ENCODE measurements around the gene LIMK1. TPM values are rescaled to one million over a fixed set of nuclear protein-coding genes. Genes with fewer than 3 reads are reported as not detected.

Gene LIMK1
- total and polyA plus RNA-seq, 2 of the 4 experiments (the other 2 are of a cell fraction): 25.8 to 48.0 TPM

- Histone ChIP-seq H3K9me3 (ENCODE audit: control insufficient read depth, insufficient read depth, low read length) (no peaks in the 10 kb centered on the region), H2BK15ac (ENCODE audit: low read depth, low read length) (no peak overlapping the region), H2AK9ac (replicated peaks; ENCODE audit: low read depth, low read length, poor library complexity) (peak overlapping the region; percentile 72), H3K4me2 (ENCODE audit: low read depth, low read length) (no peak overlapping the region), H3K23ac (ENCODE audit: low read depth, low read length) (no peak overlapping the region), H2BK5ac (ENCODE audit: low read depth, low read length, poor library complexity, severe bottlenecking) (no peak overlapping the region), H3K4ac (ENCODE audit: low read depth, low read length) (no peak overlapping the region), H2BK20ac (ENCODE audit: low read depth, low read length) (no peak overlapping the region), H2BK120ac (ENCODE audit: low read depth, low read length) (no peak overlapping the region), H3K36me3 (ENCODE audit: control insufficient read depth, insufficient read depth, low read length) (no peaks in the 10 kb centered on the region), H3K9ac (ENCODE audit: low read depth, low read length) (no peak overlapping the region), H4K91ac (ENCODE audit: insufficient read depth, low read depth, low read length) (no peak overlapping the region), H3K14ac (replicated peaks; ENCODE audit: low read depth, low read length) (no peak overlapping the region), H4K5ac (ENCODE audit: low read depth, low read length) (no peak overlapping the region), H2AK5ac (ENCODE audit: low read depth, low read length) (no peak overlapping the region; the same call in 1 of the 2 replicates), H3K79me1 (ENCODE audit: low read depth in 1 of 2, low read length in 2 of 2) (no peaks in the 10 kb centered on the region), H3K4me1 (ENCODE audit: control insufficient read depth, insufficient read depth, low read length) (no peaks in the 10 kb centered on the region), H4K20me1 (ENCODE audit: insufficient read depth, low read length) (no peaks in the 10 kb centered on the region), H4K8ac (ENCODE audit: low read depth in 2 of 2, low read length in 2 of 2) (no peak overlapping the region), H3K27ac (ENCODE audit: insufficient read depth, low read length) (no peak overlapping the region), H3K56ac (ENCODE audit: extremely low read depth, insufficient read depth, low read length) (no peak overlapping the region), H3K18ac (ENCODE audit: low read depth, low read length) (no peak overlapping the region), H3K4me3 (ENCODE audit: insufficient read depth, low read depth, low read length) (no peak overlapping the region), H3K27me3 (ENCODE audit: control insufficient read depth, insufficient read depth, low read length) (no peaks in the 10 kb centered on the region), H3K9me1 (ENCODE audit: insufficient read depth, low read length) (no peaks in the 10 kb centered on the region), H2AFZ (replicated peaks; ENCODE audit: low read length, poor library complexity) (no peak overlapping the region)
- 88% methylated on average over 11 of the region's 16 CpGs; no CpG with 5 or more reads in 1 of the 2 experiments for WGBS, 2 experiments (ENCODE audit: extremely low coverage in 2 of 2, insufficient read length in 1 of 2)
- POLR2A ChIA-PET (ENCODE audit: unreplicated experiment): no interaction called here
- CTCF ChIA-PET: interaction anchor here (1.1 kb wide), 1 partner anchor 137 kb away, joined by 3 read pairs; no protein-coding TSS in a partner anchor
- no TSS peak for BruUV-seq (replicated peaks)
- ATAC-seq (ENCODE audit: low read depth) (no peak), DNase-seq (no peak)
- in situ Hi-C loops (cut with MboI; ENCODE audit: low sequenced_read_pairs): no loop called here
- intact Hi-C loops (cut with micrococcal nuclease): loop anchor here (2.0 to 10.0 kb wide), 3 partner anchors 113 to 332 kb away; partner anchors contain the start of gene TMEM270
- dilution Hi-C loops (cut with HindIII; ENCODE audit: low sequenced_read_pairs, unreplicated experiment): no loop called here
- TF ChIP-seq NFE2L2 (IDR thresholded peaks at IDR 0.05; ENCODE audit: low read depth, low read length) (no peak), CHD1 (IDR thresholded peaks at IDR 0.05; ENCODE audit: low read depth, low read length) (no peak), MXI1 (IDR thresholded peaks at IDR 0.05; ENCODE audit: borderline replicate concordance, low read depth, low read length) (no peak), USF2 (IDR thresholded peaks at IDR 0.05; ENCODE audit: low read depth, low read length) (no peak), MAFK (IDR thresholded peaks at IDR 0.05; ENCODE audit: low read depth, low read length) (no peak)
These were observed 14.5 kb upstream of the LIMK1 start for GRCh38 chr7:74069086-74069541.

Data from IMR-90 (cell line).